CD8-positive, alpha-beta memory T cell (primary cell): ENCODE results near the gene KRTAP5-8. TPM values are rescaled to one million over a fixed set of nuclear protein-coding genes. Genes with fewer than 3 reads are reported as not detected.

Experiments used
- CTCF ChIA-PET: fragments of 350-600 bp; sonication (Branson Sonifier 250); formaldehyde crosslinking; loops from one replicate; lab custom pipeline; 2021; ENCODE audit warnings: antibody characterized with exemption; lab: Charles Lee
- POLR2A ChIA-PET: fragments of 350-600 bp; sonication (Branson Sonifier 250); formaldehyde crosslinking; loops from one replicate; lab custom pipeline; 2021; ENCODE audit warnings: antibody characterized with exemption; lab: Charles Lee
- DNase-seq, 5 donors: peaks; one replicate each; pipeline versions ENCODE4 v3.0.0 to v3.0.0-alpha.2; 2020 to 2022; ENCODE audit warnings: mixed read lengths in 1 of 5
- H3K27ac ChIP-seq: one replicate; pipeline ENCODE4 v1.7.0; 2013; ENCODE audit warnings: low read depth, mild to moderate bottlenecking, low read length, moderate library complexity
- H3K27me3 ChIP-seq: 2 replicates; pipeline ENCODE4 v1.7.0; 2013; ENCODE audit warnings: low read length, mild to moderate bottlenecking; ENCODE audit not compliant: insufficient read depth, poor library complexity, severe bottlenecking
- H3K36me3 ChIP-seq: 2 replicates; pipeline ENCODE4 v1.7.0; 2013; ENCODE audit warnings: mild to moderate bottlenecking, low read length, moderate library complexity; ENCODE audit not compliant: insufficient read depth
- H3K4me1 ChIP-seq: 2 replicates; pipeline ENCODE4 v1.7.0; 2013; ENCODE audit warnings: mild to moderate bottlenecking, low read length, moderate library complexity; ENCODE audit not compliant: insufficient read depth
- H3K4me3 ChIP-seq: 2 replicates; pipeline ENCODE4 v1.7.0; 2013; ENCODE audit warnings: mild to moderate bottlenecking, low read length
- H3K9me3 ChIP-seq: 2 replicates; pipeline ENCODE4 v1.7.0; 2013; ENCODE audit warnings: mild to moderate bottlenecking, low read length
- H3K27ac Mint-ChIP-seq, 8 donors: one replicate each; pipeline ENCODE4 v1.8.0; 2020 to 2021; ENCODE audit warnings: mixed read lengths in 8 of 8, mild to moderate bottlenecking in 6 of 8, inconsistent platforms in 3 of 8, moderate library complexity in 3 of 8
- H3K27me3 Mint-ChIP-seq, 2 donors: one replicate each; pipeline ENCODE4 v1.8.0; 2020 to 2021; ENCODE audit warnings: mixed read lengths in 2 of 2, mild to moderate bottlenecking in 1 of 2, moderate library complexity in 1 of 2
- H3K36me3 Mint-ChIP-seq, 3 donors: one replicate each; pipeline ENCODE4 v1.8.0; 2020 to 2021; ENCODE audit warnings: mixed read lengths in 3 of 3, inconsistent platforms in 1 of 3, mild to moderate bottlenecking in 1 of 3
- H3K4me1 Mint-ChIP-seq, 3 donors: one replicate each; pipeline ENCODE4 v1.8.0; 2020 to 2021; ENCODE audit warnings: mixed read lengths in 3 of 3, inconsistent platforms in 1 of 3, mild to moderate bottlenecking in 1 of 3
- H3K4me3 Mint-ChIP-seq, 7 donors: one replicate each; pipeline ENCODE4 v1.8.0; 2020 to 2021; ENCODE audit warnings: mixed read lengths in 7 of 7, mild to moderate bottlenecking in 6 of 7, moderate library complexity in 4 of 7, inconsistent platforms in 2 of 7
- H3K9me3 Mint-ChIP-seq, 5 donors: one replicate each; pipeline ENCODE4 v1.8.0; 2020 to 2022; ENCODE audit warnings: mixed read lengths in 5 of 5, mild to moderate bottlenecking in 3 of 5, moderate library complexity in 2 of 5, inconsistent platforms in 1 of 5
- polyA plus RNA-seq: library from polyadenylated mRNA; unstranded; fragments of 300-500 nt; fragmentation: Illumina TruSeq; gene quantifications from one replicate; pipeline ENCODE4 v1.2.3, GENCODE V29; 2021
- total RNA-seq, 2 experiments: library from RNA; stranded (reverse); gene quantifications; one replicate each; pipeline ENCODE4 v1.2.3, GENCODE V29; 2021

Gene KRTAP5-8
- total and polyA plus RNA-seq, 3 experiments from 2014 or later = not detected

GRCh38 chr11:71556018-71556417 is 18.2 kb downstream of the KRTAP5-8 start:
- H3K27me3 ChIP-seq = no peaks in the 10 kb centered on the region
- Mint-ChIP-seq H3K4me3 (no peak overlapping the region), H3K27ac (no peak overlapping the region), H3K36me3 (peaks cover 0 to under 1% (median 0%) of the 10 kb centered on the region in 3 donors), H3K27me3 (peaks cover 8 to 42% of the 10 kb centered on the region in 2 donors), H3K9me3 (peaks cover 0 to under 1% (median 0%) of the 10 kb centered on the region in 5 donors), H3K4me1 (no peaks in the 10 kb centered on the region)
- no peak overlapping the region for H3K4me3 ChIP-seq
- POLR2A ChIA-PET = no interaction called here
- H3K36me3 ChIP-seq = no peaks in the 10 kb centered on the region
- no peak overlapping the region for H3K27ac ChIP-seq
- H3K9me3 ChIP-seq = no peaks in the 10 kb centered on the region
- no peak for DNase-seq
- CTCF ChIA-PET = no interaction called here
- H3K4me1 ChIP-seq = no peaks in the 10 kb centered on the region

GRCh38 chr11:71557257-71557656 is 19.4 kb downstream of the KRTAP5-8 start:
- no peak overlapping the region for H3K27ac ChIP-seq
- H3K36me3 ChIP-seq = no peaks in the 10 kb centered on the region
- no peak overlapping the region for H3K27ac Mint-ChIP-seq
- no peak overlapping the region for H3K4me3 ChIP-seq
- H3K4me1 Mint-ChIP-seq = no peaks in the 10 kb centered on the region
- H3K27me3 ChIP-seq = no peaks in the 10 kb centered on the region
- CTCF ChIA-PET = no interaction called here
- DNase-seq = no peak
- peaks cover 9 to 50% of the 10 kb centered on the region in 2 donors for H3K27me3 Mint-ChIP-seq
- no peaks in the 10 kb centered on the region for H3K9me3 ChIP-seq
- no peaks in the 10 kb centered on the region for H3K4me1 ChIP-seq
- POLR2A ChIA-PET = no interaction called here
- peaks cover 0 to 3% (median 0%) of the 10 kb centered on the region in 5 donors for H3K9me3 Mint-ChIP-seq
- no peak overlapping the region for H3K4me3 Mint-ChIP-seq
- H3K36me3 Mint-ChIP-seq = peaks cover 0 to 3% (median 0%) of the 10 kb centered on the region in 3 donors

- H3K27me3 Mint-ChIP-seq = peaks cover 14 to 60% of the 10 kb centered on the region in 2 donors
- POLR2A ChIA-PET = no interaction called here
- peaks cover 0 to 3% (median 0%) of the 10 kb centered on the region in 3 donors for H3K36me3 Mint-ChIP-seq
- Histone ChIP-seq H3K27ac (no peak overlapping the region), H3K27me3 (peaks cover 5% of the 10 kb centered on the region), H3K4me1 (no peaks in the 10 kb centered on the region), H3K36me3 (no peaks in the 10 kb centered on the region), H3K4me3 (no peak overlapping the region), H3K9me3 (no peaks in the 10 kb centered on the region)
- peaks cover 0 to 4% (median 0%) of the 10 kb centered on the region in 3 donors for H3K4me1 Mint-ChIP-seq
- no peak for DNase-seq
- no peak overlapping the region for H3K4me3 Mint-ChIP-seq
- CTCF ChIA-PET = no interaction called here
- peaks cover 0 to 3% (median 0%) of the 10 kb centered on the region in 5 donors for H3K9me3 Mint-ChIP-seq
- no peak overlapping the region for H3K27ac Mint-ChIP-seq
These were observed 21.2 kb downstream of the KRTAP5-8 start for GRCh38 chr11:71558996-71559395.

- no peaks in the 10 kb centered on the region for H3K9me3 ChIP-seq
- no peaks in the 10 kb centered on the region for H3K4me1 ChIP-seq
- no peak for DNase-seq
- POLR2A ChIA-PET = no interaction called here
- no peak overlapping the region for H3K27ac ChIP-seq
- no peak overlapping the region for H3K4me3 Mint-ChIP-seq
- no peak overlapping the region for H3K4me3 ChIP-seq
- peaks cover 0 to 4% (median 0%) of the 10 kb centered on the region in 3 donors for H3K4me1 Mint-ChIP-seq
- H3K9me3 Mint-ChIP-seq = peaks cover 0 to 3% (median 0%) of the 10 kb centered on the region in 5 donors
- peaks cover 0 to 3% (median 0%) of the 10 kb centered on the region in 3 donors for H3K36me3 Mint-ChIP-seq
- no peak overlapping the region for H3K27ac Mint-ChIP-seq
- peaks cover 17 to 69% of the 10 kb centered on the region in 2 donors for H3K27me3 Mint-ChIP-seq
- H3K27me3 ChIP-seq = peaks cover 5% of the 10 kb centered on the region
- CTCF ChIA-PET = no interaction called here
- H3K36me3 ChIP-seq = no peaks in the 10 kb centered on the region
These were observed 24.3 kb downstream of the KRTAP5-8 start for GRCh38 chr11:71562120-71562519.

GRCh38 chr11:71563406-71563805 is 25.6 kb downstream of the KRTAP5-8 start:
- peaks cover 0 to 4% (median 0%) of the 10 kb centered on the region in 3 donors for H3K4me1 Mint-ChIP-seq
- peaks cover 0 to 3% (median 0%) of the 10 kb centered on the region in 3 donors for H3K36me3 Mint-ChIP-seq
- H3K9me3 ChIP-seq = no peaks in the 10 kb centered on the region
- POLR2A ChIA-PET = no interaction called here
- H3K4me3 ChIP-seq = no peak overlapping the region
- no peaks in the 10 kb centered on the region for H3K36me3 ChIP-seq
- peaks cover 12 to 61% of the 10 kb centered on the region in 2 donors for H3K27me3 Mint-ChIP-seq
- peaks cover 0 to 3% (median 0%) of the 10 kb centered on the region in 5 donors for H3K9me3 Mint-ChIP-seq
- no peak overlapping the region for H3K27ac Mint-ChIP-seq
- no peak for DNase-seq
- H3K4me3 Mint-ChIP-seq = no peak overlapping the region
- H3K27me3 ChIP-seq = peaks cover 5% of the 10 kb centered on the region
- no peak overlapping the region for H3K27ac ChIP-seq
- CTCF ChIA-PET = no interaction called here
- no peaks in the 10 kb centered on the region for H3K4me1 ChIP-seq

- ChIA-PET CTCF (no interaction called here), POLR2A (no interaction called here)
- no peak for DNase-seq
- no peaks in the 10 kb centered on the region for H3K9me3 ChIP-seq
- peaks cover 0 to 3% (median 0%) of the 10 kb centered on the region in 5 donors for H3K9me3 Mint-ChIP-seq
- H3K27ac ChIP-seq = no peak overlapping the region
- peaks cover 5% of the 10 kb centered on the region for H3K27me3 ChIP-seq
- H3K4me3 ChIP-seq = no peak overlapping the region
- H3K27me3 Mint-ChIP-seq = peaks cover 20 to 59% of the 10 kb centered on the region in 2 donors
- no peak overlapping the region for H3K27ac Mint-ChIP-seq
- H3K4me1 Mint-ChIP-seq = peaks cover 0 to 4% (median 0%) of the 10 kb centered on the region in 3 donors
- no peaks in the 10 kb centered on the region for H3K4me1 ChIP-seq
- H3K36me3 ChIP-seq = no peaks in the 10 kb centered on the region
- H3K36me3 Mint-ChIP-seq = peaks cover 0 to 3% (median 0%) of the 10 kb centered on the region in 3 donors
- no peak overlapping the region for H3K4me3 Mint-ChIP-seq
These were observed 26.6 kb downstream of the KRTAP5-8 start for GRCh38 chr11:71564430-71564829.

- POLR2A ChIA-PET = no interaction called here
- peaks cover 0 to 3% (median 0%) of the 10 kb centered on the region in 5 donors for H3K9me3 Mint-ChIP-seq
- no peak within 1 kb of the TSS for H3K4me3 ChIP-seq
- peaks cover 0 to 4% (median 0%) of the 10 kb centered on the region in 3 donors for H3K4me1 Mint-ChIP-seq
- H3K27me3 ChIP-seq = peaks cover 5% of the 10 kb centered on the region
- CTCF ChIA-PET = no interaction called here
- no peak within 1 kb of the TSS for H3K4me3 Mint-ChIP-seq
- no peak within 1 kb of the TSS for H3K27ac ChIP-seq
- no peak within 1 kb of the TSS for H3K27ac Mint-ChIP-seq
- no peaks in the 10 kb centered on the region for H3K9me3 ChIP-seq
- peaks cover 0 to 3% (median 0%) of the 10 kb centered on the region in 3 donors for H3K36me3 Mint-ChIP-seq
- peaks cover 20 to 54% of the 10 kb centered on the region in 2 donors for H3K27me3 Mint-ChIP-seq
- no peaks in the 10 kb centered on the region for H3K4me1 ChIP-seq
- no peaks in the 10 kb centered on the region for H3K36me3 ChIP-seq
- no peak for DNase-seq
These were observed 27.4 kb downstream of the KRTAP5-8 start, which contains the start of gene KRTAP5-10 for GRCh38 chr11:71565263-71565662. Gene KRTAP5-10 (plus strand): TSS chr11:71565563. CDS start chr11:71565588, 25 bp downstream.

GRCh38 chr11:71566081-71566620 is 28.3 kb downstream of the KRTAP5-8 start:
- Mint-ChIP-seq H3K4me1 (peaks cover 0 to 4% (median 0%) of the 10 kb centered on the region in 3 donors), H3K27me3 (peaks cover 18 to 52% of the 10 kb centered on the region in 2 donors), H3K4me3 (no peak overlapping the region), H3K27ac (no peak overlapping the region), H3K36me3 (peaks cover 0 to 1% (median 0%) of the 10 kb centered on the region in 3 donors), H3K9me3 (peaks cover 0 to 1% (median 0%) of the 10 kb centered on the region in 5 donors)
- H3K36me3 ChIP-seq = no peaks in the 10 kb centered on the region
- H3K4me1 ChIP-seq = no peaks in the 10 kb centered on the region
- peaks cover 5% of the 10 kb centered on the region for H3K27me3 ChIP-seq
- ChIA-PET POLR2A (no interaction called here), CTCF (no interaction called here)
- H3K27ac ChIP-seq = no peak overlapping the region
- DNase-seq = no peak
- no peak overlapping the region for H3K4me3 ChIP-seq
- H3K9me3 ChIP-seq = no peaks in the 10 kb centered on the region
